K562 (cell line): ENCODE data around the gene CCDC28B. TPM values are rescaled to one million over a fixed set of nuclear protein-coding genes. Genes with fewer than 3 reads are reported as not detected.

ENCODE experiments used
- ADNP ChIP-seq: fragments of 200-800 bp; sonication (Bioruptor generic); IDR thresholded peaks from 2 replicates; pipeline ENCODE4 v1.6.1; 2016; ENCODE audit warnings: missing genetic modification characterization, missing compliant biosample characterization
- AFF1 ChIP-seq, 2 experiments: fragments of 450-650 bp; IDR thresholded peaks; 2 replicates each; pipeline ENCODE4 v1.6.1; 2018; ENCODE audit warnings: mild to moderate bottlenecking in 2 of 2, low read depth in 1 of 2; ENCODE audit not compliant: partially characterized antibody in 2 of 2
- BACH1 ChIP-seq: fragments of 200-800 bp; sonication (Bioruptor generic); IDR thresholded peaks from 2 replicates; pipeline ENCODE4 v1.6.1; 2016; ENCODE audit warnings: missing genetic modification characterization, missing compliant biosample characterization
- CCNT2 ChIP-seq: IDR thresholded peaks from 2 replicates; pipeline ENCODE4 v1.6.1; 2011; ENCODE audit warnings: borderline replicate concordance, low read depth, mild to moderate bottlenecking, moderate library complexity, mixed read lengths, low read length; ENCODE audit not compliant: insufficient read length; ENCODE audit errors: extremely low read depth
- E2F6 ChIP-seq, 2 experiments: IDR thresholded peaks; 2 replicates each; pipeline ENCODE4 v1.6.1; 2011; ENCODE audit warnings: borderline replicate concordance in 1 of 2, control low read depth in 1 of 2, low read depth in 1 of 2, low read length in 1 of 2, mild to moderate bottlenecking in 1 of 2, mixed read lengths in 1 of 2, moderate library complexity in 1 of 2; ENCODE audit not compliant: insufficient read depth in 1 of 2, insufficient read length in 1 of 2, poor library complexity in 1 of 2, severe bottlenecking in 1 of 2; ENCODE audit errors: extremely low read depth in 1 of 2
- NFIC ChIP-seq: fragments of 450-650 bp; IDR thresholded peaks from 2 replicates; pipeline ENCODE4 v1.6.1; 2017; ENCODE audit warnings: mild to moderate bottlenecking, inconsistent platforms
- PHF21A ChIP-seq: fragments of 450-650 bp; IDR thresholded peaks from 2 replicates; pipeline ENCODE4 v1.6.1; 2017; ENCODE audit warnings: low read depth, borderline replicate concordance
- POLR3A ChIP-seq: IDR thresholded peaks from 2 replicates; pipeline ENCODE4 v1.6.1; 2011; ENCODE audit warnings: borderline replicate concordance, mild to moderate bottlenecking, moderate library complexity; ENCODE audit not compliant: insufficient read length, insufficient read depth; ENCODE audit errors: extremely low read depth
- PRMT5 ChIP-seq: sonication (generic); formaldehyde crosslinking; IDR thresholded peaks from 2 replicates; pipeline ENCODE4 v1.5.0; 2020; ENCODE audit warnings: missing genetic modification reagents
- RBBP5 ChIP-seq: fragments of 200-600 bp; sonication (generic); IDR thresholded peaks from 2 replicates; pipeline ENCODE4 v1.6.1; 2012; ENCODE audit warnings: borderline replicate concordance, mild to moderate bottlenecking, low read length, control low read depth, inconsistent platforms; ENCODE audit not compliant: insufficient read depth, poor library complexity, severe bottlenecking
- RBM39 ChIP-seq: fragments of 200-400 bp; formaldehyde crosslinking; optimal IDR thresholded peaks from 2 replicates; pipeline ENCODE3; 2018; ENCODE audit warnings: low read depth, low read length
- SMARCA5 ChIP-seq: fragments of 450-650 bp; IDR thresholded peaks from 2 replicates; pipeline ENCODE4 v1.6.1; 2016
- TAL1 ChIP-seq: fragments of 450-650 bp; IDR thresholded peaks from 2 replicates; pipeline ENCODE4 v1.6.1; 2016; ENCODE audit warnings: mild to moderate bottlenecking
- U2AF1 ChIP-seq: fragments of 200-400 bp; formaldehyde crosslinking; optimal IDR thresholded peaks from 2 replicates; pipeline ENCODE3; 2017; ENCODE audit warnings: mild to moderate bottlenecking, low read depth, low read length, moderate library complexity
- YBX1 ChIP-seq: fragments of 450-650 bp; IDR thresholded peaks from 2 replicates; pipeline ENCODE4 v1.7.1; 2016; ENCODE audit warnings: mild to moderate bottlenecking
- ZBTB7A ChIP-seq: IDR thresholded peaks from 2 replicates; pipeline ENCODE4 v1.6.1; 2011; ENCODE audit warnings: low read depth, mild to moderate bottlenecking, low read length, moderate library complexity, borderline replicate concordance; ENCODE audit not compliant: control insufficient read depth
- ZKSCAN3 ChIP-seq: fragments of 250-450 bp; sonication (Bioruptor Pico); IDR thresholded peaks from 2 replicates; pipeline ENCODE4 v1.4.0; 2020
- ZNF507 ChIP-seq: conservative IDR thresholded peaks from 2 replicates; pipeline ENCODE4 v1.6.1; 2017; ENCODE audit warnings: missing genetic modification characterization, missing compliant biosample characterization
- ZZZ3 ChIP-seq: fragments of 450-650 bp; IDR thresholded peaks from 2 replicates; pipeline ENCODE4 v1.6.1; 2016; ENCODE audit warnings: antibody characterized with exemption, mild to moderate bottlenecking, moderate library complexity
- polyA plus RNA-seq, 8 experiments: library from polyadenylated mRNA; depleted of rRNA in 4 of 8; stranded (reverse) in 5 of 8; unstranded in 3 of 8; fragments of >200 nt; fragmentation: Nextera tagmentation in 2 of 8; fragmentation: Illumina TruSeq in 1 of 8; extraction: Ambion mirVana in 2 of 8; extraction: Trizol in 1 of 8; gene quantifications; 2 replicates each; pipeline versions ENCODE4 v1.2.1 to v1.2.3, GENCODE V29; 2011 to 2014; ENCODE audit warnings: inconsistent platforms in 1 of 8, missing spikeins in 1 of 8
- total RNA-seq, 7 experiments: library from RNA; depleted of rRNA in 6 of 7; stranded (reverse); fragments of >200 nt in 6 of 7; fragmentation: Illumina TruSeq in 2 of 7; extraction: Trizol in 2 of 7; gene quantifications; 2 replicates each; pipeline versions ENCODE4 v1.2.1 to v1.2.3, GENCODE V29; 2011 to 2021; ENCODE audit warnings: low replicate concordance in 1 of 7

The CCDC28B gene
- total and polyA plus RNA-seq, 9 of the 15 experiments (the other 6 are each of a cell fraction or from before 2014, with no cell fraction given), result 5.7 to 54.5 (median 31.7) TPM

- TF ChIP-seq POLR3A, result no peak
- TF ChIP-seq NFIC, result peak; percentile 43
- no peak for TF ChIP-seq BACH1 (tag)
- no peak for TF ChIP-seq PRMT5
- peak in 1 of 2 experiments; percentile 75 for TF ChIP-seq E2F6 (IDR thresholded peaks at IDR 0.05; ENCODE audit: borderline replicate concordance in 1 of 2, extremely low read depth in 1 of 2, insufficient read depth in 1 of 2, insufficient read length in 1 of 2, low read depth in 1 of 2, low read length in 1 of 2, poor library complexity in 1 of 2, severe bottlenecking in 1 of 2)
- TF ChIP-seq RBBP5, result no peak
- no peak for TF ChIP-seq ZNF507 (tag)
- no peak for TF ChIP-seq AFF1 (IDR thresholded peaks at IDR 0.05; ENCODE audit: low read depth in 1 of 2, partially characterized antibody in 2 of 2)
- peak; percentile 75; the same call in 1 of the 2 replicates for TF ChIP-seq ZBTB7A
- TF ChIP-seq ADNP (tag), result no peak
- TF ChIP-seq ZKSCAN3 (CRISPR knock-in tag), result no peak
- no peak; the same call in 1 of the 2 replicates for TF ChIP-seq PHF21A
- TF ChIP-seq U2AF1, result no peak
- TF ChIP-seq RBM39, result no peak
- peak; percentile 89 for TF ChIP-seq CCNT2
- TF ChIP-seq SMARCA5, result no peak
- no peak for TF ChIP-seq YBX1
- TF ChIP-seq ZZZ3, result 0 out of 2 replicates have a peak, but pooled peaks have one; percentile 57
- no peak for TF ChIP-seq TAL1
These were observed 5.3 kb downstream of the CCDC28B start, which contains the start of gene IQCC (continued) for GRCh38 chr1:32205401-32206370.
